ENCODE data around the gene UBE2D2. TPM values are rescaled to one million over a fixed set of nuclear protein-coding genes. Genes with fewer than 3 reads are reported as not detected.

Gene UBE2D2
- total and polyA plus RNA-seq, 2 of the 13 experiments (the other 11 are each of a cell fraction or from before 2014, with no cell fraction given) = 79.1 to 109 TPM

DNA sequence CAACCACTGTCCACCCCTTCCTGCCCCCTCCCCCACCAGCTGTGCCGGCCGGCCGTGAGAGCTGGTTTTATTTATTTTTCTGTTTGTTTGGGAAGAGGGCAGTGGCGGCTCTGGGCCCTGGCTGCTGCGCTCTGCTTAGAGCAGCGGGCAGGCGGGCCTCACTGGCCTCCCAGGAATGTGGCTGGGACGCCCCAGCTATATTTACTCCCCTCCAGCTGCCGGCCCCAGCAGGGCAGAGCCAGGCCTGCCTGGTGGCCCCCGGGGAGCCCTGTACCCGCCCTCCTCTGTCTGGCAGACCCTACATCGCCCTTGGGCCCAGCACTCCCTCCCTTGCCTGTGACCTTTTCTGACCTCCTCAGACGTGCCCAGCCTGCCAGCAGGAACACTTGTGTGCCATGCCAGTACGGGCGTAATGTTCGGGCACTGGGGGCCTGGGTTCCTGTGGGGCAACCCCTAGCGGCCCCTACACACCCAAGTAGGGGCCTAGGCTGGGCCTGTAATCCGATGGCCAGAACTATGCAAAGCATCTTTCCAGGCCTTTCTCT lies 94.7 kb downstream of the UBE2D2 start (continued):
- TF ChIP-seq IKZF5 (CRISPR knock-in tag; IDR thresholded peaks at IDR 0.05) = no peak; the same call in 1 of the 2 replicates
- TF ChIP-seq FOXA3 (CRISPR knock-in tag; IDR thresholded peaks at IDR 0.05) = peak; percentile 61
- peak in 1 of 2 experiments; percentile 44; a peak in 1 of 4 replicates for TF ChIP-seq NR2F1 (CRISPR knock-in tag; IDR thresholded peaks at IDR 0.05)
- no peak for TF ChIP-seq ZNF432 (CRISPR knock-in tag; IDR thresholded peaks at IDR 0.05; ENCODE audit: borderline replicate concordance)
- TF ChIP-seq NFIB (CRISPR knock-in tag; IDR thresholded peaks at IDR 0.05; ENCODE audit: borderline replicate concordance) = no peak
- TF ChIP-seq TMF1 (CRISPR knock-in tag; IDR thresholded peaks at IDR 0.05; ENCODE audit: low read depth) = no peak
- peak; percentile 55 for TF ChIP-seq BCL6 (CRISPR knock-in tag; IDR thresholded peaks at IDR 0.05)
- no peak for TF ChIP-seq MATR3 (CRISPR knock-in tag; IDR thresholded peaks at IDR 0.05)
- no peak for TF ChIP-seq SMAD9 (CRISPR knock-in tag; IDR thresholded peaks at IDR 0.05)
- TF ChIP-seq ZNF468 (CRISPR knock-in tag; IDR thresholded peaks at IDR 0.05) = no peak
- TF ChIP-seq, protein P1, sequence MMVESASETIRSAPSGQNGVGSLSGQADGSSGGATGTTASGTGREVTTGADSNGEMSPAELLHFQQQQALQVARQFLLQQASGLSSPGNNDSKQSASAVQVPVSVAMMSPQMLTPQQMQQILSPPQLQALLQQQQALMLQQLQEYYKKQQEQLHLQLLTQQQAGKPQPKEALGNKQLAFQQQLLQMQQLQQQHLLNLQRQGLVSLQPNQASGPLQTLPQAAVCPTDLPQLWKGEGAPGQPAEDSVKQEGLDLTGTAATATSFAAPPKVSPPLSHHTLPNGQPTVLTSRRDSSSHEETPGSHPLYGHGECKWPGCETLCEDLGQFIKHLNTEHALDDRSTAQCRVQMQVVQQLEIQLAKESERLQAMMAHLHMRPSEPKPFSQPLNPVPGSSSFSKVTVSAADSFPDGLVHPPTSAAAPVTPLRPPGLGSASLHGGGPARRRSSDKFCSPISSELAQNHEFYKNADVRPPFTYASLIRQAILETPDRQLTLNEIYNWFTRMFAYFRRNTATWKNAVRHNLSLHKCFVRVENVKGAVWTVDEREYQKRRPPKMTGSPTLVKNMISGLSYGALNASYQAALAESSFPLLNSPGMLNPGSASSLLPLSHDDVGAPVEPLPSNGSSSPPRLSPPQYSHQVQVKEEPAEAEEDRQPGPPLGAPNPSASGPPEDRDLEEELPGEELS (CRISPR knock-in tag; IDR thresholded peaks at IDR 0.05) = peak; percentile 83
- no peak for TF ChIP-seq ZNF329 (CRISPR knock-in tag; IDR thresholded peaks at IDR 0.05; ENCODE audit: low read depth)
- TF ChIP-seq NFATC3 (CRISPR knock-in tag; IDR thresholded peaks at IDR 0.05) = no peak
- no peak for TF ChIP-seq GTF3A (CRISPR knock-in tag; conservative IDR thresholded peaks at IDR 0.05)
- no peak for TF ChIP-seq MYNN (CRISPR knock-in tag; IDR thresholded peaks at IDR 0.05; ENCODE audit: low read depth)
- no peak for TF ChIP-seq THYN1 (CRISPR knock-in tag; IDR thresholded peaks at IDR 0.05; ENCODE audit: borderline replicate concordance, low read depth)
- TF ChIP-seq, protein P2, sequence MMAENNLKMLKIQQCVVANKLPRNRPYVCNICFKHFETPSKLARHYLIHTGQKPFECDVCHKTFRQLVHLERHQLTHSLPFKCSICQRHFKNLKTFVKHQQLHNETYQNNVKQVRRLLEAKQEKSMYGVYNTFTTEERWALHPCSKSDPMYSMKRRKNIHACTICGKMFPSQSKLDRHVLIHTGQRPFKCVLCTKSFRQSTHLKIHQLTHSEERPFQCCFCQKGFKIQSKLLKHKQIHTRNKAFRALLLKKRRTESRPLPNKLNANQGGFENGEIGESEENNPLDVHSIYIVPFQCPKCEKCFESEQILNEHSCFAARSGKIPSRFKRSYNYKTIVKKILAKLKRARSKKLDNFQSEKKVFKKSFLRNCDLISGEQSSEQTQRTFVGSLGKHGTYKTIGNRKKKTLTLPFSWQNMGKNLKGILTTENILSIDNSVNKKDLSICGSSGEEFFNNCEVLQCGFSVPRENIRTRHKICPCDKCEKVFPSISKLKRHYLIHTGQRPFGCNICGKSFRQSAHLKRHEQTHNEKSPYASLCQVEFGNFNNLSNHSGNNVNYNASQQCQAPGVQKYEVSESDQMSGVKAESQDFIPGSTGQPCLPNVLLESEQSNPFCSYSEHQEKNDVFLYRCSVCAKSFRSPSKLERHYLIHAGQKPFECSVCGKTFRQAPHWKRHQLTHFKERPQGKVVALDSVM (CRISPR knock-in tag; IDR thresholded peaks at IDR 0.05) = peak; percentile 65
- TF ChIP-seq, protein P3, sequence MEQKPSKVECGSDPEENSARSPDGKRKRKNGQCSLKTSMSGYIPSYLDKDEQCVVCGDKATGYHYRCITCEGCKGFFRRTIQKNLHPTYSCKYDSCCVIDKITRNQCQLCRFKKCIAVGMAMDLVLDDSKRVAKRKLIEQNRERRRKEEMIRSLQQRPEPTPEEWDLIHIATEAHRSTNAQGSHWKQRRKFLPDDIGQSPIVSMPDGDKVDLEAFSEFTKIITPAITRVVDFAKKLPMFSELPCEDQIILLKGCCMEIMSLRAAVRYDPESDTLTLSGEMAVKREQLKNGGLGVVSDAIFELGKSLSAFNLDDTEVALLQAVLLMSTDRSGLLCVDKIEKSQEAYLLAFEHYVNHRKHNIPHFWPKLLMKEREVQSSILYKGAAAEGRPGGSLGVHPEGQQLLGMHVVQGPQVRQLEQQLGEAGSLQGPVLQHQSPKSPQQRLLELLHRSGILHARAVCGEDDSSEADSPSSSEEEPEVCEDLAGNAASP (CRISPR knock-in tag; IDR thresholded peaks at IDR 0.05; ENCODE audit: borderline replicate concordance) = peak; percentile 55
- TF ChIP-seq ZC3H13 (CRISPR knock-in tag; IDR thresholded peaks at IDR 0.05) = no peak
- no peak for TF ChIP-seq ZBTB33 (CRISPR knock-in tag; IDR thresholded peaks at IDR 0.05)
